DND-41 (cell line): ENCODE measurements around the gene VPS13A.

Source experiments
- ATAC-seq: fragments of 200-7000 bp; cut with Tn5 transposase; 3 replicates; pipeline ENCODE4 v1.9.1; 2021; ENCODE audit warnings: low read depth; ENCODE audit not compliant: insufficient read depth
- DNase-seq: peaks from one replicate; pipeline ENCODE4 v3.0.0-alpha.2; 2020
- H2AFZ ChIP-seq: 2 replicates; pipeline ENCODE4 v1.6.0; 2012; ENCODE audit warnings: low read depth, low read length
- H3K27ac ChIP-seq: 2 replicates; pipeline ENCODE4 v1.5.1; 2012; ENCODE audit warnings: low read length, inconsistent platforms
- H3K27me3 ChIP-seq: fragments of 200-600 bp; sonication (generic); 2 replicates; pipeline ENCODE4 v1.6.0; 2012; ENCODE audit warnings: low read length, mild to moderate bottlenecking, inconsistent platforms; ENCODE audit not compliant: insufficient read depth, poor library complexity
- H3K36me3 ChIP-seq: 2 replicates; pipeline ENCODE4 v1.5.1; 2012; ENCODE audit warnings: low read length, inconsistent platforms; ENCODE audit not compliant: insufficient read depth
- H3K4me1 ChIP-seq: 2 replicates; pipeline ENCODE4 v1.5.1; 2012; ENCODE audit warnings: mild to moderate bottlenecking, low read length; ENCODE audit not compliant: insufficient read depth
- H3K4me2 ChIP-seq: 2 replicates; pipeline ENCODE4 v1.6.0; 2012; ENCODE audit warnings: mild to moderate bottlenecking, moderate library complexity, low read length, inconsistent platforms; ENCODE audit not compliant: insufficient read depth
- H3K4me3 ChIP-seq, 2 experiments: fragments of 200-600 bp in 1 of 2; shearing (Covaris generic) in 1 of 2; 2 replicates each; pipeline ENCODE4 v1.5.1; 2012 to 2016; ENCODE audit warnings: inconsistent platforms in 2 of 2, low read length in 2 of 2, mild to moderate bottlenecking in 2 of 2, low read depth in 1 of 2, moderate library complexity in 1 of 2
- H3K79me2 ChIP-seq: 2 replicates; pipeline ENCODE4 v1.6.0; 2012; ENCODE audit warnings: low read length, inconsistent platforms; ENCODE audit not compliant: insufficient read depth
- H3K9ac ChIP-seq: 2 replicates; pipeline ENCODE4 v1.6.0; 2012; ENCODE audit warnings: low read depth, mild to moderate bottlenecking, inconsistent platforms, low read length, moderate library complexity
- H3K9me3 ChIP-seq: 2 replicates; pipeline ENCODE4 v1.5.1; 2012; ENCODE audit warnings: low read length, moderate library complexity, mild to moderate bottlenecking, inconsistent platforms; ENCODE audit not compliant: insufficient read depth, severe bottlenecking
- H4K20me1 ChIP-seq: 2 replicates; pipeline ENCODE4 v1.6.0; 2012; ENCODE audit warnings: low read length; ENCODE audit not compliant: insufficient read depth
- EZH2 ChIP-seq: IDR thresholded peaks from 3 replicates; pipeline ENCODE4 v1.6.1; 2012; ENCODE audit warnings: borderline replicate concordance, low read depth, mild to moderate bottlenecking, moderate library complexity, low read length, inconsistent platforms; ENCODE audit not compliant: severe bottlenecking
- TF ChIP-seq, protein P1 (sequence below): IDR thresholded peaks from 2 replicates; pipeline ENCODE4 v1.5.1; 2012; ENCODE audit warnings: borderline replicate concordance, low read length, moderate library complexity, mild to moderate bottlenecking; ENCODE audit not compliant: poor library complexity, severe bottlenecking; ENCODE audit errors: extremely low read depth

Gene VPS13A

DNA sequence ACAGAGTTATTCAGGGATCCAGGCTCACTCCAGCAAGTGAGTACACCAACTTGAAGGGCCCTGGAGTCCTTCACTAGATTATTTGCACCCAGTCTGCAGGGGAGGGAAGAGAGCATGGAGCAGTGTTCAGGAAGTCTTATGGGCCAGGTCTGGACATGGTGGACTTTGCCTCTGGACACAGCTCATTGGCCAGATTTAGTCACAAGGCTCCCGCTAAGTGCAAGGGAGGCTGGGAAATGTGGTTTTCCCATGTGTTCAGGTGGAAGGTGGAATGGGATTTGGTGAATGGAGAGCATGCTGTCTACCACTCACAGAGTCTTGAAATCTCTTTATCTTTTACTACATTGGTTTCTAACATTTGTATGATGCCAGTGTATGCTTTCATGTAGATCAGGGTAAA, 270.3 kb downstream of the VPS13A start:
- no peak overlapping the region for H3K4me3 ChIP-seq
- ATAC-seq, result no peak
- H3K9ac ChIP-seq, result no peak overlapping the region

DNA sequence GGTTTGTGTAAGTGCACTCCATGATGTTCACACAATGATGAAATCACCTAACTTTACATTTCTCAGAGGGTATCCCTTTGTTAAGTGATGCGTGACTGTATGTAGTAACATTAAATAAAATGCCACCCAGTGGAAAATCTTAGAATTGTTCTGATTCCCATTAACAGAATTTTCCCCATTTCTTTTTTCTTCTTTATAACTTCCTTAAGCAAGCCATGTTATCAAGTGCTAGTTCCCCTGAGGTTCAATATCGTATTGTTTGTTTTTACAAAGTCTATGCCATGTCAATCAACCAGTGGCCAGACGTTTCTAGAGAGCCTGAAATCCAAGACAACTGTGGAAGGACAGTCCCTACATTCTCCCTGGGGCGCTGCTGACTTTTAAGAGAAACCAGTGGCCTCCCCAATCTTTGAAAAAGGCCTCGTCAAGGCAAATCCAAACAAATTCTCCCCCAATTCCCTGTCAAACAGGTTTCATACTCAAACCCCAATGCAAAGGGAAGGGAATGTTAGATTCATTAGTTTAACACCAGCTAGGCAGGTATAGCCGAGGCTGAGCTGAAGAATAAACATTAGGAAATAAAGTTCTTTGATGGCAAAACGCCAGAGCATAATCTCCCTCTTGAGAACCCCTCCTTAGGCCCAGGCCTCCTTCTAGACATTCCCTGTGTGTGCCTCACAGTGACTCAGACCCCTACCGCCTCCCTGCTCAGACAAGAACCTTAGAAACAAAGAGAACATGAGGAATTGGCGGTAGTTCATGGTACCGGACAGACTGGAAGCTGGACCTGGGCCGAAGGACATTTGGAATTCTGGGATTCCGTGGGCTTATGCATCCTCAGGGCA, 272.1 kb downstream of the VPS13A start:
- TF ChIP-seq, protein P1, sequence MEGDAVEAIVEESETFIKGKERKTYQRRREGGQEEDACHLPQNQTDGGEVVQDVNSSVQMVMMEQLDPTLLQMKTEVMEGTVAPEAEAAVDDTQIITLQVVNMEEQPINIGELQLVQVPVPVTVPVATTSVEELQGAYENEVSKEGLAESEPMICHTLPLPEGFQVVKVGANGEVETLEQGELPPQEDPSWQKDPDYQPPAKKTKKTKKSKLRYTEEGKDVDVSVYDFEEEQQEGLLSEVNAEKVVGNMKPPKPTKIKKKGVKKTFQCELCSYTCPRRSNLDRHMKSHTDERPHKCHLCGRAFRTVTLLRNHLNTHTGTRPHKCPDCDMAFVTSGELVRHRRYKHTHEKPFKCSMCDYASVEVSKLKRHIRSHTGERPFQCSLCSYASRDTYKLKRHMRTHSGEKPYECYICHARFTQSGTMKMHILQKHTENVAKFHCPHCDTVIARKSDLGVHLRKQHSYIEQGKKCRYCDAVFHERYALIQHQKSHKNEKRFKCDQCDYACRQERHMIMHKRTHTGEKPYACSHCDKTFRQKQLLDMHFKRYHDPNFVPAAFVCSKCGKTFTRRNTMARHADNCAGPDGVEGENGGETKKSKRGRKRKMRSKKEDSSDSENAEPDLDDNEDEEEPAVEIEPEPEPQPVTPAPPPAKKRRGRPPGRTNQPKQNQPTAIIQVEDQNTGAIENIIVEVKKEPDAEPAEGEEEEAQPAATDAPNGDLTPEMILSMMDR, result no peak
- TF ChIP-seq EZH2, result no peak
- Histone ChIP-seq H3K27me3 (no peaks in the 10 kb centered on the region), H4K20me1 (no peaks in the 10 kb centered on the region), H3K4me2 (no peak overlapping the region), H3K79me2 (no peaks in the 10 kb centered on the region), H3K9ac (no peak overlapping the region), H3K4me1 (no peaks in the 10 kb centered on the region), H3K36me3 (no peaks in the 10 kb centered on the region), H3K4me3 (no peak overlapping the region), H3K27ac (no peak overlapping the region), H3K9me3 (no peaks in the 10 kb centered on the region), H2AFZ (no peak overlapping the region)
- ATAC-seq (no peak), DNase-seq (no peak)

More for the DNA sequence above, 270.3 kb downstream of the VPS13A start:
- no peaks in the 10 kb centered on the region for H3K9me3 ChIP-seq
- no peaks in the 10 kb centered on the region for H4K20me1 ChIP-seq
- no peaks in the 10 kb centered on the region for H3K36me3 ChIP-seq
- H3K4me2 ChIP-seq, result no peak overlapping the region
- TF ChIP-seq, protein P1, result no peak
- H2AFZ ChIP-seq, result no peak overlapping the region
- no peaks in the 10 kb centered on the region for H3K79me2 ChIP-seq
- DNase-seq, result no peak
- H3K27ac ChIP-seq, result no peak overlapping the region
- no peaks in the 10 kb centered on the region for H3K27me3 ChIP-seq
- H3K4me1 ChIP-seq, result no peaks in the 10 kb centered on the region

DNA sequence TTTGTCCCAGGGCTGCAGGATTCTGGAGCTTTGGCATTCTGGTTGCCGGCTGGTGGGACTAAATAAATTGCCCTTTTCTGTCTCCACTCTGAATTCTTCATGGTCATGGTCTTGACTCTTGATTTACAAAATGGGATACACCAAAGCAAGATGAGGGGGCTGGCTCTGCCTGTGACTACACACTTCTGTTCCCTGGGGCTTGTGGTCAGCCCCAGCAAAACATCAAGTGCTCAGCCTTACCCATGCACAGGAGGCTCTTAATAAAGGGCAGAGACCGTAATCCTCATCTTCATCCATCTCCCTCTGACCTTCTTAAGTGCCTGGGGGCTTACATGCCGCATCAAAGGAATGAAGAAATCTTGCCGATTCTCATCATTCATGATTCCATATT, 272.7 kb downstream of the VPS13A start:
- Histone ChIP-seq H3K4me1 (no peaks in the 10 kb centered on the region), H3K9ac (no peak overlapping the region), H3K36me3 (no peaks in the 10 kb centered on the region), H3K27me3 (no peaks in the 10 kb centered on the region), H3K4me2 (no peak overlapping the region), H4K20me1 (no peaks in the 10 kb centered on the region), H3K9me3 (no peaks in the 10 kb centered on the region), H3K4me3 (no peak overlapping the region), H3K79me2 (no peaks in the 10 kb centered on the region), H3K27ac (no peak overlapping the region), H2AFZ (no peak overlapping the region)
- ATAC-seq (no peak), DNase-seq (no peak)
- TF ChIP-seq, protein P1, result no peak
- TF ChIP-seq EZH2, result no peak
